ENCODE data around the gene CACNG4. TPM values are rescaled to one million over a fixed set of nuclear protein-coding genes. Genes with fewer than 3 reads are reported as not detected.
"Not testable (repeated sequence)": the region's sequence is repeated elsewhere in the genome, so short reads cannot be mapped to it uniquely, and the experiment has no call there.

The CACNG4 gene
- total RNA-seq, 1 donor from 2014 or later = not detected

DNA sequence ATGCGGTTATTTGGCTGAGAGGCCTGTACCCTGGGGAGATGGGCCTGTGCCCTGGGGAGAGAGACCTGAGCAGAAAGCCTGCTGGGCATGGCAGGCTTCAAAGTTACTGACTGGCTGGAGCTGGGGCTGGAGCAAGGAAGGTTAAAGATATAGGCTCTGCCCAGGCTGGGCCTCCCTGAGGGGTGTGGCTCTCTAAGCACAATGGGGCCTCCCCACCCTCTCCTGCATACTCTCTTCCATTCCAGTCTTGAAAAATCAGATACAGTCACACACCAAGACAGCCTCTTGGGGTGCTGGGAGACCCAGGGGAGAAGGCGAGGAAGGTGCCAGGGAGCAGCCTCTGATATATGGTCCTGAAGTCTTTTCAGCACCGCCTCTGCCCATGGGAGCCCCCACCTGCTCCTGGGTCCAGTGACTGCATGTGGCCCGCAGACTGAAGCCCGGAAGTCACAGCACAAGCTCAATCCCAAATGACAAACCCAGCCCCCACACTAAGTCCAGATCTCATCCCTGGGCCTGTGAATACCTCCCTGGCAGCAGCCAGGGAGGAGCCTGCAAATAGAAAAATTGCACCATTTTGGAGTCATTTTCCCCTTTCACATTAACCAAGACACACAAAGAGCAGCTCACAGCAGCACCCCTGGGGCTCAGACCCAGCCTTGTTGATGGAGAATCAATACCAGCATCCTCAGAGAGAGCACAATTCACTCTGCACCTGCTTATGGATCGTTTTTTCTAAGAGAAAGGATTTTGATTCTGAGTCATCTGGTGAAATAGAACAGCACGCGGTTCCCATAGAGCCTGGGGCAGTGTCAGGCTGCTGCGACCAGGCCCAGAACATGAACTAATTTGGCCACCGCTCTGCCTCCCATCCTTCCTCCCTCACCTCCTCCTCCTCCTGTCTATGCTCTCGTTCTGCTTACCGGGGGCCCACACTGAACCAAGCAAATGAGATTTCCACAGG is 54.2 kb downstream of the CACNG4 start:
- DNase-seq (ENCODE audit: low read depth) = no peak

DNA sequence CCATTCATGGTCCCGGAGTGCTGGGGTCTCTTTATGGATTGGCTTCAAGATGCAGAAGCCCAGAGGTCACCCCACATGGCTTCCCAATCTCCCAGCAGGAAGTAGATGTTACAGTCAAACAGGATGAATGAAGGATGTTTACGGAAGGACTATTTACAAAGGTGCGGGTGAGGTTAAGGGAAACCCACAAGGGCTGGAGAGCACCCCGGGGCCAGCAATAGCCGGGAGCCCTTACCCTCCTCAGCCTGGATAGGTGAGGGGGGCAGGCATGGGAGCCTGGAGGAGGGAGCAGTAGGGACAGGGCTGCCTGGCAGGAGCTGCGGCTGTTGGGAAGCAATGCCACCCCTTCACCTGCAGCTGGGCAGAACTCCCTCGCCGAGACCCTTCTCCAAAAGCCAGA is 55.3 kb downstream of the CACNG4 start:
- no peak for DNase-seq (ENCODE audit: low read depth)

DNA sequence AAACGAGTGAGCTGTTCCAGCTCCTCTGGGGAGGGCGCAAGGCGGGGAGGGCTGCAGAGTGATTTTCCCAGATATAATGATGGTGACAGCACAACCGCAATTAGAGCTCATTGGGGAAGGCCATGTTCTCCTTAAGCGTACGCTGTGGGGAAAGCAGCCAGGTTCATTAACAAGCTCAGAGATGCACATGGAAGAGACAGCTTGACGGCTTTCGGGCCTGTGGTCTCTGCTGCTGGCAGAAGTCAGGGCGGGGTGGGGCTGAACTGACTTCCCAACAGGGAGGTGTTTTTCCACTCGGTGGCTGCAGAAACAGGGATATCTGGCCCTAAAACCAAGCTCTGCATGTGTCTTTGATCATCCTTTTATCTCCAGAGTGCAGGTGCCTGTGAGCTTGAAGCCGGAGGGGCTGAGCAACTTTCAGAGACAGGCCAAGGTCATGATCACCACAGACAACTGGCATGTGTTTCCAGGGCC is 55.8 kb downstream of the CACNG4 start:
- DNase-seq (ENCODE audit: low read depth) = no peak

DNA sequence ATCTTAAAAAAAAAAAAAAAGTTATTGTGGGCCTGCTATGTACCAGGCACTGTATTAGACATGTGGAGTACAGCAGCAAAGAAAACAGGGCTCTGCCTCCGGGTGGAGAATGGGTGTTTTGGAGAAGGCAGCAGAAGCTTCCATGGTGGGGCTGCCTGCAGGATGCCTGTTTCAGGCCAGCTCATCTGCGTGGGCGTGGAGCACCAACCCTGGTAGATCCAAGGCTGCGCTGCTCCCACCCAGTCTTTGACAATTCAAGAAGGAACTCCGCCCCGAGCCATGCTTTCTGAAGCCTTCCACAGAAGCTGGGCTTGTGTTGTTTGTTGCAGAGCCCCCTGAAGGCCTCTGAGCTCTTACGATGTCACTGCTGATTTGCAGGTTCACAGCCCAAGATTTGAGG is 56.7 kb downstream of the CACNG4 start:
- no peak for DNase-seq (ENCODE audit: low read depth)

DNA sequence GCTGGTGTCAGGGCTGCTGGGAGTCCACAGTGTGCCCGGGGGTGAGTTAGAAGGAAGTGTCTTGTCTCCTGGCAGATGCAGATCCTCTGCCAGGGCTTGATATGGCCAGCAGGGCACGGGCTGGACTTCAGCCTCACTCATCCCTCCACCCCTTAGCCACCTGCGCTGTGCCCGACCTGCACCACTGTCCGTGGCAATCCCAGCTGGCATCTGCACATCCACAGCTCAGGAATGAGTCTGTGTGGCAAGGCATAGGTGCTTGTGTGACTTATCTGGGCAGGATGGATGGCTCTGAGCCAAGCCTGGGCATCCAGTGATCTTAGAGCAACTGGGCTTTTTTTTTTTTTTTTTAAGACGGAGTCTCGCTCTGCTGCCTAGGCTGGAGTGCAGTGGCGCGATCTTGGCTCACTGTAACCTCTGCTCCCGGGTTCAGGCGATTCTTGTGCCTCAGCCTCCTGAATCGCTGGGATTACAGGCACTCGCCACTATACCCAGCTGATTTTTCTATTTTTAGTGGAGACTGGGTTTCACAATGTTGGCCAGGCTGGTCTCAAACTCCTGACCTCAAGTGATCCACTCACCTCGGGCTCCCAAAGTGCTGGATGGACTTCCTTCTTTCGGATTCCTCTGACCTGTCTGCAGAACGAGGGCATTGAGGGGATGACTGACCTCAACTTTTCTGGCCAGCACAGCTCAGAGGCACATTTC is 57.4 kb downstream of the CACNG4 start:
- peak; percentile 6 for DNase-seq (ENCODE audit: low read depth)

DNA sequence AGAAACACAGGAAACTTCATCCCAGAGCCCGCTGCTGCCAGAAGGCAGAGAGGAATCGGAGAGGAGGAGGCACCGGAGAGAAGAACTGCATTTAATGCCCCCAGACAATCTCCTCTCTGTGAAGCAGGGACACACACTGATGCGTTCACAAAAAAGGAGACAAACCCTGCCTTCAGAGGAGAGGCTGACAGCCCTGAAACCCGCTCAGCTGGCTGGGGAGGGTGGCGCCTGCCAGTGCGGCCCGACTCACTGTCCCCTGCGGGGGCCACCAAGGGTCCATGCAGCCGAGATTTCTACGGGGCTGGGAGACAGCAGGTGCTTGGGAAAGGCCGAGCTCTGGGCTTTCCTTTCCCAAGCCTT is 57.9 kb downstream of the CACNG4 start:
- no peak for DNase-seq (ENCODE audit: low read depth)

DNA sequence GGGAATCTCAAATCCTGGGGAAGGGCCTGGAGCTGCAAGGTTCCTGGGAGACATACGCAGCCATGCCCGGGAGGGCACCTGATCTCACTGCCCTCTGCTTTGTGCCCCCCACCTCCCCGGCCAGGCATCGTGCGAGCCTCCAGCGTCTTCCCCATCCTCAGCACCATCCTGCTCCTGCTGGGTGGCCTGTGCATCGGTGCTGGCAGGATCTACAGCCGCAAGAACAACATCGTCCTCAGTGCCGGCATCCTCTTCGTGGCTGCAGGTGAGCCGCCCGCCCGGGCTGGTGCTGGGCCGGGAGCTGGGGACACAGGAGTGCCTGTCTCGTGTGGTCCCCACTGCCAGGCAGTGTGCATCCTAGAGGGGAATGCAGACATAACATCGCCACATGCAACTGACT is 60.2 kb downstream of the CACNG4 start:
- no peak for DNase-seq (ENCODE audit: low read depth)

DNA sequence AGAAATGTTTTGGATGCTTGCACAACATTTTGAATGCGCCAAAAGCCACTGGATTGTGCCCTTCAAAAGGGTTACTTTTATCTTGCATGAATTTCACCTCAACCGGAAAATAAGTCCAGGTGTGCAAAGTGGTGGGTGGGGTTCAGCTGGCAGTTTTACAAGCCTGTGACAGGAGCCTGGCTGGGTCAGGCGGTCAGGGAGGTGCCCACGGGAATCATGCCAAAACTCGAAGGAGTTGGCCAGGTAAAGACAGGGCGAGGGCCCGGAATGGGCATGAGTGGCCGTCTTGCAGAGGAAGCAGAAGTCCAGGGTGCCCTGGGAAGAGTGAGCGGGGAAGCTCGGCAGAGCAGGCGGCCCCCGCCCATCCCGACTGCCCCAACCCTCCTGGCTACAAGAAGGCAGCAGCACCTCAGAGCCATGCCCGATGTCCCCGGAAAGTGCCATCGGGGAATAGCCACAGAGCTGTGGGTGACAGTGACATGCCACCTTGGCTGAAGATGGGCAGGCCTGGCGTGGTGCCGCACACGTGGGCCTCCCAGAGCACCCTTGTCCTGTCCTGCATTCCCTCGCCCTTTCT is 60.8 kb downstream of the CACNG4 start:
- no peak for DNase-seq (ENCODE audit: low read depth)

DNA sequence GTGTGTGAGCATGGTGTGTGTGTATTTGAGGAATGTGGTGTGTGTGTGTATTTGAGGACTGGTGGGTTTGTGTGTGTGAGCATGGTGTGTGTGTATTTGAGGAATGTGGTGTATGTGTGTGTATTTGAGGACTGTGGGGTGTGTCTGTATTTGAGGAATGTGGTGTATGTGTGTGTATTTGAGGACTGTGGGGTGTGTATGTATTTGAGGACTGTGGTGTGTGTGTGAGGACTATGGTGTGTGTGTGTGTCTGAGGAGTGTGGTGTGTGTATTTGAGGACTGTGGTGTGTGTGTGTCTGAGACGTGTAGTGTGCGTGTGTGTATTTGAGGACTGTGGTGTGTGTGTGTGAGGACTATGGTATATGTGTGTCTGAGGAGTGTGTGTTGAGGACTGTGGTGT is 61.8 kb downstream of the CACNG4 start:
- DNase-seq (ENCODE audit: low read depth) = peak; percentile 16

DNA sequence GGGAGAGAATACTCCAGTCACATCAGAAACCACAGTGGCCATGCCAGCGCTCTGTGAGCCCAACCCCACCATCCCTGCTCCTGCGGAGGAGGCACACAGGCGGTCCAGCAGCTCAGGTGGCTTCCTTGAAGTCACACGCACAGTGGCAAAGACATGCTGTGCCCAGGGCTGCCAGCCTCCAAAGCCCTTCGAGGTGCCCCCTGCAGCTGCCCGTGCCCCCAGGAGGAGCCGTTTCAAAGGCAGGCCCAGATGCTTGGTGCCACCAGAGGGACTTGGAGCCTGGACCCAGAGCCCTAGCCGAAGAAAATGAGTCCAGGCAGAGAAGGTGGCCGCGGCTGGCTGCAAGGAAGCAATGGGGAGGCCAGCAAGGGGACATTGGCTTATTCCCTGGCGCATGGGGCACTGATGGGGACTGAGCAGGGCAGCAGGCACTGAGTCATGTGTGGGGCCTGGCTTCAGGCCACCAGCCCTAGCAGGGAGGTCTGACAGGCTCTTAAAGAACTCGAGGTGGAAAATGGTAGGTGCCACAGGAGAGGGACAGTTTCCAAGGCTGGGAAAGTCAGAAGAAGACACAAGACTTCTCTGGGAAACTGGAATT is 62.6 kb downstream of the CACNG4 start:
- peak; percentile 14 for DNase-seq (ENCODE audit: low read depth)

DNA sequence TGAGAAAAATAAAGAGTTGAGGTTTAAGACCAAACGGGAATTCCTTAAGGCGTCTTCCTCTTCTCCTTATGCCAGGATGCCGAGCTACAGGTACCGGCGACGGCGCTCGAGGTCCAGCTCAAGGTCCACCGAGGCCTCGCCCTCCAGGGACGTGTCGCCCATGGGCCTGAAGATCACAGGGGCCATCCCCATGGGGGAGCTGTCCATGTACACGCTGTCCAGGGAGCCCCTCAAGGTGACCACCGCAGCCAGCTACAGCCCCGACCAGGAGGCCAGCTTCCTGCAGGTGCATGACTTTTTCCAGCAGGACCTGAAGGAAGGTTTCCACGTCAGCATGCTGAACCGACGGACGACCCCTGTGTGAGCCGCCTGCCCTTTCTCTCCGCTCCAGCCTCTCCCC is 66.1 kb downstream of the CACNG4 start:
- no peak for DNase-seq (ENCODE audit: low read depth)

DNA sequence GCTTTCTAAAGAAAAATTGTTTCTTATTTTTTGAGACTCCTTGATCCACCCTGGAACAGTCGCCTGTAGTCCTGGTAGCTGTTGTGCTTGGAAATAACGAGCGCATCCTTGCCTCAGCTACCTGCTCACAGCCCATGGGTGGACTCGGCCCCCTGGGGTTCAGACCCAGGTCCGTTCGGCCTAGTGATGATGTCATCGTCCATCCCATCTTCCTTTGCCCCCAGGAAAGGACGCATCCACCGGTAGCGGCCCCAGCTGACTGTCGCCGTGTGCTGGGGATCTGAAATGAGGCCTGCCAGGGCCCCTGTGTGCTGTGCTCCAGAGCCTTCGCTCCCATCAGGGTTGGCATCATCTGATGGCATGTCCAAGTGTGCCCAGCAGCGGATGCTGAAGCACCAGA is 67.9 kb downstream of the CACNG4 start:
- no peak for DNase-seq (ENCODE audit: low read depth)

DNA sequence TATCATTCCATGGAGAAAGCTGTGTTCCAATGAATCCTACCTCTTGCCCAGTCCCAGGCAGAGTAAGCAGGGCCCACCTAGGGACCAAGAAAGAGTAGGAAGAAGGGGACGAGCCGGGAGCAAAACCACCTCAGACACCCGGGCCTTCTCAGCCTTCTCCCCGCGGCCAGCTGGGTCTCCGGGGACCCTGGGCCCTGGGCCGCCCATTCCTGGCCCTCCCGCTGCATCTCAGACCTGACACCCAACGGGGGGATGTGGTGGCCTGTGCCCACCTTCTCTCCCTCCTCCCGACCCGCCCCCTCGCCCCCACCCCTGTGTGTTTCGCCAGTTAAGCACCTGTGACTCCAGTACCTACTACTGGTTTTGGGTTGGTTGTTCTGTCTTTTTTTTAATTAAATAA is 68.5 kb downstream of the CACNG4 start:
- no peak for DNase-seq (ENCODE audit: low read depth)

DNA sequence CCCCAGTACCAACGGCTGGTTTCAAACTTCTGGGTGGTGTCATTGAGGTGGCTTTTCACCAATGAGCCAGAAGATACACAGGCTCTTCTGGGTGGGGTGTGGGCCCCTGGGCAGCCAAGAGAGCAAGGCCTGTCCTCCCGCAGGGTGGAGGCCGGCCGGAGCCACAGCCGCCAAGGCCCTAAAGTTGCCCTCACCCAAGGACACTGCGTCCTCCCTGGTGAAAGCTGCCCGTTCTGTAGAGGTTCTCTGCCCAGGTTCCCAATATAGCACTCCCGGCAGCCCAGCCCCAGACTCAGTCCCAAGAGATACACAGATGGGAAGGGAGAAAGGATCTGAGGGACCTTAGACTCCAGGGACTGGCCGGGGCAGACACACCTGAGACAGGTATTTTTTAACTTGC is 69.1 kb downstream of the CACNG4 start:
- DNase-seq (ENCODE audit: low read depth) = no peak

DNA sequence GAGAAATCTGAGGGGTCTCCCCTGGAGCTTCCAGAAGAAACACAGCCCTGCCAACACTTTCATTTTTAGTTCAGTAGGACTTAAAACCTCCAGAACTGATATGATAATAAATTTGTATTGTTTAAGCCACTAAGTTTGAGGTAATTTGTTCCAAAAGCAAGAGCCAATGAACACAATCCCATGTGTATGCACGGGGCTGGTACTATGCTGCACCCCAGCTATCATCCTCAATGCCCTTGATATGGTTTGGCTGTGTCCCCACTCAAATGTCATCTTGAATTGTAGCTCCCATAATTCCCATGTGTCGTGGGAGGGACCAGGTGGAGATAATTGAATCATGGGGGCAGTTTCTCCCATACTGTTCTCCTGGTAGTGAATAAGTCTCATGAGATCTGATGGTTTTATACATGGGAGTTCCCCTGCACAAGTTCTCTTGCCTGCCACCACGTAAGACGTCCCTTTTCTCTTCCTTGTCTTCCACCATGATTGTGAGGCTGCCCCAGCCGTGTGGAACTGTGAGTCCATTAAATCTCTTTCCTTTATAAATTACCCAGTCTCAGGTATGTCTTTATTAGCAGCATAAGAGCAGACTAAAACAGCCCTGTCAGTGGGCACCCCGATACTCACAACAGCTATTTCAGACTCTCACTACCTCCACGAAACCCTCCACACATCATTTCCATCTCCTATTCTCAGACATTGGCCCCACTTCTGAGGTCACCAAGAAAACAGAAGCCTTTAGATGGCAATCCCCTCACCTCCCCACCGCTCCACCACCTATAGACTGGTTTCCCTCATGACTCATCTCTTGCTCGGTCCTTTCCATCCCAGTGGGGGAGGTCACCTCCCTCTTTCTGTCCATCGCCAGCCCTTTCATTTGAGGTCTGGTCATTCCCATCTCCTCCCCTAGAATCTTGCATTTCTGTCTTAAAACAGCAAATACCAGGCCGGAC is 70.9 kb downstream of the CACNG4 start:
- DNase-seq (ENCODE audit: low read depth) = no peak

DNA sequence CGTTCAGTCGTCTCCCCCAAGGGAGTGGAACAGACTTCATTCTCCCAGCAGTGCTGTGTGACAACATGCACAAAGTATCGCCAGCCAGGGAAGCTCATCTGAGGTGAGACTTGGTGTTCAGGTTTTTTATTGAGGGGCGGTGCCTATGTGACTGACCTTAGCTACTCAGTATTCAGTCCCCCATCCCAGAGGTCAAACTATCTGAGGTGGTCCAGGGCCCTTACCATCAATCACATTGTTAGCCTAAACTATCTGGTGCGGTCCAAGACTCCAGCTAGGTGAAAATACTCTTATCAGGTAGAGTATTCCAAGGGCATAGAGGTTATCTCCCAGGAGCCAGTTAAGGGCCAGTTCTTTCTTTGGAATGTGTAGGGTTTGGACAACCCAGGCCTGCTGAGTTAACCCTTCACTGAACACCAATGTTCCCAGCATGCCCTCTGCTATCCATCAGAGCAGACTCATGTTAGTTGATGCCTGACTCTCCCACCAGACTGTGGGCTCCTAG is 74.4 kb downstream of the CACNG4 start:
- no peak for DNase-seq (ENCODE audit: low read depth)

DNA sequence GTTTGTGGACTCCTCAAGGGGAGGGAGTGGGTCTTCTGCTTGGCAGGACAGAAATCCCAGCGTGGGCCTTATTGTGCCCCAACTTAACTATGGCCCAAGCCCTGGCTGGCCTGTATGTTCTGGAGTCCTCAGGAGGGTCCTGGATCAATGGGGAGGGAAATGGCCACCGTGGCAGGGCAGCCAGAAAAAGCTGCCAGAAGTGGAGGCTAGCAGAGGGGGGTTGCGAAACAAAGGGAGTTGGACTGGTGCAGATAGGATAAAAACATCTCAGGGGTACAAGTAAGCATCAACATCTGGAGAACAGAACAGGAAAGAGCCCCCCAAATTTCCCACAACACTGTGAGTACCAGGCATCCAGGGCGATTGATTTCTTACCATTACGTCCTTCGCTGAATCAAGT is 76.1 kb downstream of the CACNG4 start:
- no peak for DNase-seq (ENCODE audit: low read depth)

DNA sequence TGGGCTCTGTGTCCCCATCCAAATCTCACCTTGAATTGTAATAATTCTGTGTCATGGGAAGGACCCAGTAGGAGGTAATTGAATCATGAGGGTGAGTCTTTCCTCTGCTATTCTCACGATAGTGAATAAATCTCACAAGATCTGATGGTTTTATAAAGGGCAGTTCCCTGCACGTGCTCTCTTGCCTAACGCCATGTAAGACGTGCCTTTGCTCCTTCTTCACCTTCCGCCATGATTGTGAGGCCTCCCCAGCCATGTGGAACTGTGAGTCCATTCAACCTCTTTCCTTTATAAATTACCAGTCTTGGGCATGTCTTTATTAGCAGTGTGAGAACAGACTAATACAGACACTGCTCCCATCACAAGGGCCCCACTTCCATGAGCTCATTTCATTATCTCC is 76.6 kb downstream of the CACNG4 start:
- not testable (repeated sequence) for DNase-seq (ENCODE audit: low read depth)

DNA sequence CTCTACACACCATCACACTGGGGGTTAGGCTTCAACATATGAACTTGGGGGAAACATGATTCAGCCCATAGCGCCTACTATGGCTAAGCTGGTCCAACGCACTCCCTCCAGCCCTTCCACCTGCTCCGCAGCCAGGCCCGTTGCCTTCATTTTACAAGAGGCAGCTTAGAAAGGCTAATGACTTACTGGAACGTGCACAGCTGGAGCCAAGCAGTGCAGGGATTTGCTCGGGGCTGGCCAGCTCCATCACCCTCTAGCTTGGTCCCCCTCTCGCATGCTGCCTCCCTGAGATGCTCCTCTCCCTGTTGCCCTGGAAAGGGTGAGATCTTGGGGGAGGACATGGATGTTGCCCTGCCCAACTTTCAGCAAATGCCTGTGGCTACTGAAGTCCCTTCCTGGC is 77.0 kb downstream of the CACNG4 start:
- DNase-seq (ENCODE audit: low read depth) = no peak

DNA sequence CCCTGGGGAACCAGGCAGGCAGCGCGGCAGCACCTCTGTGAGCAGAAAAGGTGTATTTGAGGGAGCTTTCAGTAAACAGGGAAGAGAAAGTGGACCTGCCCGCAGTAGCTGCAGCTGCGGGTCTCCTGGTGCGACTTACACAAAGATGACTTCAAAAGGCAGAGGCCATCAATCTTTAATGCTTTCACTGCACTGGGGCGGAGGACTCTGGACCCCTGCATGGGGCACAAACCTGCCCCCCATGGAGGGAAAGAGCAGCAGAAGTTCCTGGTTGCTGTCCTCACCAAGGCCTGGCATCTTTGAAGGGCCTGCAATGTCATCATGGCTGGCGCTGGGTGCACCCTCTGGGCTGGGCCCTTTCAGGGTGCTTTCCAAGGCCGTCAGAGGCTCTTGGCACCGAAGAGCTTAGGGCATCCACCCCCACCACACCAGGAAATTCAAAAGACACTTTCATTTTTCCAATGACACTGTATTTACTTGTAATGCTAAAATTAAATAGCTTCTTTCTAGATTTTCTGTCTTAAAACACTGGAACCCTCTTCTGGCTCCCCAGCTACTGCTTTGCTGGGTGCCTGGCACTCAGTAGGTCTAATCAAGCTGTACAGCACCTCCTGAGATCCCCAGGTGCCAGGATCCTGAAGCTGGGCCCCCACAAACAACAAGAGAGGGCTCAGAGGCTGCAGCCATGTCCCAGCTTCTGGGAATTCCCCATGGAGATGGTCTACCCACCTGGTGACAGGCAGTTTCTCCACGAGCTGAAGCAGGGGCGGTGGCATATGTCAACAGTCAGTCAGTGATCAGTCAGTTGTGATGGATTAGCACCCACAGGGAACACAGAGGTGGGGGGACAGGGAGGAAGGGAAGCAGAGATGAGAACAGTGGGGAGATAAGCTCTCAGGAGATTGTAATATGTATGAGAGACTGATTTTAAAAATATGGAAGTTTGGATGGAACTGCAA is 77.7 kb downstream of the CACNG4 start:
- no peak for DNase-seq (ENCODE audit: low read depth)
